DND-41 (cell line): Measurements from ENCODE around the gene PPP4R1.

Source experiments
- EZH2 ChIP-seq: IDR thresholded peaks from 3 replicates; pipeline ENCODE4 v1.6.1; 2012; ENCODE audit warnings: borderline replicate concordance, low read depth, mild to moderate bottlenecking, moderate library complexity, low read length, inconsistent platforms; ENCODE audit not compliant: severe bottlenecking
- TF ChIP-seq, protein P1 (sequence below): IDR thresholded peaks from 2 replicates; pipeline ENCODE4 v1.5.1; 2012; ENCODE audit warnings: borderline replicate concordance, low read length, moderate library complexity, mild to moderate bottlenecking; ENCODE audit not compliant: poor library complexity, severe bottlenecking; ENCODE audit errors: extremely low read depth

DNA sequence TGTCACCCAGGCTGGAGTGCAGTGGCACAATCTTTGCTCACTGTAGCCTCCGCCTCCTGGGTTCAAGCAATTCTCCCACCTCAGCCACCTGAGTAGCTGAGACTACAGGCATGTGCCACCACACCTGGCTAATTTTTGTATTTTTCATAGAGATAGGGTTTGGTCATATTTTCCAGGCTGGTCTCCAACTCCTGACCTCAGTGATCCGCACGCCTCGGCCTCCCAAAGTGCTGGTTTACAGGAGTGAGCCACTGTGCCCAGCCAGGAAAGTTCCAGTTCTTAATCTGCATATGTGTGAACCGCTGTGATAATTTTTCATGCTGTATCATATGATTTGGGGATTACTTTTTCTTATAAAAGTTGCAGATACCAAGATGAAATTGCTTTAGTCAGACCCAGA lies 14.6 kb upstream of the PPP4R1 start:
- TF ChIP-seq, protein P1, sequence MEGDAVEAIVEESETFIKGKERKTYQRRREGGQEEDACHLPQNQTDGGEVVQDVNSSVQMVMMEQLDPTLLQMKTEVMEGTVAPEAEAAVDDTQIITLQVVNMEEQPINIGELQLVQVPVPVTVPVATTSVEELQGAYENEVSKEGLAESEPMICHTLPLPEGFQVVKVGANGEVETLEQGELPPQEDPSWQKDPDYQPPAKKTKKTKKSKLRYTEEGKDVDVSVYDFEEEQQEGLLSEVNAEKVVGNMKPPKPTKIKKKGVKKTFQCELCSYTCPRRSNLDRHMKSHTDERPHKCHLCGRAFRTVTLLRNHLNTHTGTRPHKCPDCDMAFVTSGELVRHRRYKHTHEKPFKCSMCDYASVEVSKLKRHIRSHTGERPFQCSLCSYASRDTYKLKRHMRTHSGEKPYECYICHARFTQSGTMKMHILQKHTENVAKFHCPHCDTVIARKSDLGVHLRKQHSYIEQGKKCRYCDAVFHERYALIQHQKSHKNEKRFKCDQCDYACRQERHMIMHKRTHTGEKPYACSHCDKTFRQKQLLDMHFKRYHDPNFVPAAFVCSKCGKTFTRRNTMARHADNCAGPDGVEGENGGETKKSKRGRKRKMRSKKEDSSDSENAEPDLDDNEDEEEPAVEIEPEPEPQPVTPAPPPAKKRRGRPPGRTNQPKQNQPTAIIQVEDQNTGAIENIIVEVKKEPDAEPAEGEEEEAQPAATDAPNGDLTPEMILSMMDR = no peak
- TF ChIP-seq EZH2 = no peak
